GM23338 (cell line): ENCODE measurements around the gene MEGF9. TPM values are rescaled to one million over a fixed set of nuclear protein-coding genes. Genes with fewer than 3 reads are reported as not detected.

Experiments
- ATAC-seq: fragments of 200-7000 bp; cut with Tn5 transposase; 3 replicates; pipeline ENCODE4 v1.9.1; 2020
- DNase-seq: peaks from one replicate; pipeline ENCODE4 v3.0.0-alpha.2; 2015; ENCODE audit warnings: low spot score
- H2AFZ ChIP-seq: fragments of 200-600 bp; sonication (generic); 2 replicates; pipeline ENCODE4 v1.8.0; 2016; ENCODE audit warnings: antibody characterized with exemption, mild to moderate bottlenecking, moderate library complexity
- H3F3A ChIP-seq: fragments of 200-600 bp; sonication (generic); replicated peaks from 2 replicates; pipeline ENCODE4 v1.8.0; 2017; ENCODE audit warnings: antibody characterized with exemption, mixed run types, low read depth
- H3K27ac ChIP-seq: fragments of 200-600 bp; sonication (generic); 2 replicates; pipeline ENCODE4 v1.6.1; 2016; ENCODE audit warnings: low read depth
- H3K27me3 ChIP-seq: fragments of 200-600 bp; sonication (generic); 2 replicates; pipeline ENCODE4 v1.8.0; 2016; ENCODE audit warnings: mild to moderate bottlenecking, mixed run types, moderate library complexity; ENCODE audit not compliant: insufficient read depth
- H3K36me3 ChIP-seq: fragments of 200-600 bp; sonication (generic); 2 replicates; pipeline ENCODE4 v1.8.0; 2016; ENCODE audit warnings: mild to moderate bottlenecking; ENCODE audit not compliant: insufficient read depth
- H3K4me1 ChIP-seq: fragments of 200-600 bp; sonication (generic); 2 replicates; pipeline ENCODE4 v1.8.0; 2016; ENCODE audit warnings: mild to moderate bottlenecking, moderate library complexity; ENCODE audit not compliant: insufficient read depth
- H3K4me2 ChIP-seq: fragments of 200-600 bp; sonication (generic); 2 replicates; pipeline ENCODE4 v1.7.1; 2017; ENCODE audit warnings: mixed run types
- H3K4me3 ChIP-seq: fragments of 200-600 bp; sonication (generic); 2 replicates; pipeline ENCODE4 v1.6.1; 2016; ENCODE audit warnings: mixed run types
- H3K79me2 ChIP-seq: fragments of 200-600 bp; sonication (generic); replicated peaks from 2 replicates; pipeline ENCODE4 v1.8.0; 2017; ENCODE audit warnings: mild to moderate bottlenecking; ENCODE audit not compliant: insufficient read depth
- H3K9me2 ChIP-seq: fragments of 200-600 bp; sonication (generic); 2 replicates; pipeline ENCODE4 v1.8.0; 2017; ENCODE audit not compliant: insufficient read depth
- H4K20me1 ChIP-seq: fragments of 200-600 bp; sonication (generic); replicated peaks from 2 replicates; pipeline ENCODE4 v1.8.0; 2017; ENCODE audit warnings: mild to moderate bottlenecking; ENCODE audit not compliant: insufficient read depth
- H3K27ac Mint-ChIP-seq: 2 replicates; pipeline ENCODE4 v1.8.0; 2020; ENCODE audit warnings: inconsistent platforms, mild to moderate bottlenecking, moderate library complexity, mixed read lengths
- H3K27me3 Mint-ChIP-seq: 3 replicates; pipeline ENCODE4 v1.8.0; 2022; ENCODE audit warnings: low read depth, mild to moderate bottlenecking, moderate library complexity, mixed read lengths, inconsistent platforms; ENCODE audit not compliant: insufficient read depth, poor library complexity
- H3K36me3 Mint-ChIP-seq: 3 replicates; pipeline ENCODE4 v1.8.0; 2021; ENCODE audit warnings: low read depth, mild to moderate bottlenecking, inconsistent platforms, moderate library complexity, mixed read lengths
- H3K4me1 Mint-ChIP-seq: 3 replicates; pipeline ENCODE4 v1.8.0; 2020; ENCODE audit warnings: mild to moderate bottlenecking, inconsistent platforms, mixed read lengths
- H3K4me3 Mint-ChIP-seq: 3 replicates; pipeline ENCODE4 v1.8.0; 2021; ENCODE audit warnings: moderate library complexity, mild to moderate bottlenecking, inconsistent platforms, mixed read lengths
- H3K9me3 Mint-ChIP-seq: 3 replicates; pipeline ENCODE4 v1.8.0; 2020; ENCODE audit warnings: moderate library complexity, mild to moderate bottlenecking, inconsistent platforms, mixed read lengths
- EZH2phosphoT487 ChIP-seq: fragments of 200-600 bp; sonication (generic); IDR thresholded peaks from one replicate; pipeline ENCODE4 v1.8.1; 2018; ENCODE audit warnings: antibody characterized with exemption; ENCODE audit not compliant: unreplicated experiment
- JUNB ChIP-seq: IDR thresholded peaks from one replicate; pipeline ENCODE4 v1.6.1; 2016; ENCODE audit warnings: antibody characterized with exemption; ENCODE audit not compliant: unreplicated experiment
- NANOG ChIP-seq: IDR thresholded peaks from 2 replicates; pipeline ENCODE4 v1.6.1; 2016; ENCODE audit warnings: antibody characterized with exemption, borderline replicate concordance
- POLR2AphosphoS5 ChIP-seq: IDR thresholded peaks from 2 replicates; pipeline ENCODE4 v1.6.1; 2016; ENCODE audit warnings: antibody characterized with exemption, low read depth
- STAT1 ChIP-seq: IDR thresholded peaks from one replicate; pipeline ENCODE4 v1.6.1; 2016; ENCODE audit warnings: antibody characterized with exemption; ENCODE audit not compliant: unreplicated experiment
- ZNF114 ChIP-seq: fragments of 250-450 bp; sonication (Bioruptor Pico); IDR thresholded peaks from 2 replicates; pipeline ENCODE4 v1.5.0; 2020; ENCODE audit warnings: mild to moderate bottlenecking, moderate library complexity
- ZNF331 ChIP-seq: fragments of 250-450 bp; sonication (Bioruptor Pico); IDR thresholded peaks from 2 replicates; pipeline ENCODE4 v1.5.0; 2020; ENCODE audit warnings: low read depth, mild to moderate bottlenecking, moderate library complexity
- polyA plus RNA-seq: library from polyadenylated mRNA; unstranded; fragments of >200 nt; fragmentation: Nextera tagmentation; extraction: Ambion mirVana; gene quantifications from 2 replicates; pipeline ENCODE4 v1.2.1, GENCODE V29; 2016
- total RNA-seq: library from RNA; depleted of rRNA; stranded (reverse); fragments of >200 nt; shearing (Covaris generic); gene quantifications from 2 replicates; pipeline ENCODE4 v1.2.3, GENCODE V29; 2014
- TF ChIP-seq, protein P1 (sequence below), 2 experiments: fragments of 200-600 bp in 1 of 2; sonication (generic) in 1 of 2; conservative IDR thresholded peaks; 2 replicates each; pipeline versions ENCODE4 v1.5.1 to v1.6.1; 2016 to 2017; ENCODE audit warnings: antibody characterized with exemption in 2 of 2, low read depth in 2 of 2, mild to moderate bottlenecking in 2 of 2, moderate library complexity in 1 of 2
- TF ChIP-seq, protein P2 (sequence below): IDR thresholded peaks from one replicate; pipeline ENCODE4 v1.6.1; 2018; ENCODE audit warnings: antibody characterized with exemption; ENCODE audit not compliant: unreplicated experiment
- TF ChIP-seq, protein P3 (sequence below): IDR thresholded peaks from 2 replicates; pipeline ENCODE4 v1.6.1; 2016; ENCODE audit warnings: antibody characterized with exemption

The MEGF9 gene
- total and polyA plus RNA-seq, 2 experiments from 2014 or later, result 0.87 to 1.6 TPM

- TF ChIP-seq, protein P1, sequence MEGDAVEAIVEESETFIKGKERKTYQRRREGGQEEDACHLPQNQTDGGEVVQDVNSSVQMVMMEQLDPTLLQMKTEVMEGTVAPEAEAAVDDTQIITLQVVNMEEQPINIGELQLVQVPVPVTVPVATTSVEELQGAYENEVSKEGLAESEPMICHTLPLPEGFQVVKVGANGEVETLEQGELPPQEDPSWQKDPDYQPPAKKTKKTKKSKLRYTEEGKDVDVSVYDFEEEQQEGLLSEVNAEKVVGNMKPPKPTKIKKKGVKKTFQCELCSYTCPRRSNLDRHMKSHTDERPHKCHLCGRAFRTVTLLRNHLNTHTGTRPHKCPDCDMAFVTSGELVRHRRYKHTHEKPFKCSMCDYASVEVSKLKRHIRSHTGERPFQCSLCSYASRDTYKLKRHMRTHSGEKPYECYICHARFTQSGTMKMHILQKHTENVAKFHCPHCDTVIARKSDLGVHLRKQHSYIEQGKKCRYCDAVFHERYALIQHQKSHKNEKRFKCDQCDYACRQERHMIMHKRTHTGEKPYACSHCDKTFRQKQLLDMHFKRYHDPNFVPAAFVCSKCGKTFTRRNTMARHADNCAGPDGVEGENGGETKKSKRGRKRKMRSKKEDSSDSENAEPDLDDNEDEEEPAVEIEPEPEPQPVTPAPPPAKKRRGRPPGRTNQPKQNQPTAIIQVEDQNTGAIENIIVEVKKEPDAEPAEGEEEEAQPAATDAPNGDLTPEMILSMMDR (conservative IDR thresholded peaks at IDR 0.05; ENCODE audit: low read depth in 2 of 2), result no peak
- TF ChIP-seq POLR2AphosphoS5 (no peak), JUNB (no peak), STAT1 (no peak), ZNF331 (CRISPR knock-in tag) (no peak), EZH2phosphoT487 (no peak)
These were observed 111.3 kb downstream of the MEGF9 start (continued) for GRCh38 chr9:120603010-120603409.

DNA sequence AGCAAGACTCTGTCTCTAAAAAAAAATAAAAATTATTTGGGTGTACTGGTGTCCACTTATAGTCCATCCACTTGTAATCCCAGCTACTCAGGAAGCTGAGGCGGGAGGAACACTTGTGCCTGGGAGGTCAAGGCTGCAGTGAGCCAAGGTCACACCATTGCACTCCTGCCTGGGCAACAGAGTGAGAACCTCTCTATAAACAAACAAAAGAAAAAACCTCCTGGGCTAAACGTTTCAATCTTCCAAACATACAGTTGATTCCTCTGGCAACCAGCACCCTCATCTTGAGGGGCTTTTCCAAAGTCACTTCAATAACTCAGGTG lies 120.4 kb downstream of the MEGF9 start:
- H3K27ac Mint-ChIP-seq, result no peak overlapping the region
- TF ChIP-seq EZH2phosphoT487 (no peak), STAT1 (no peak), NANOG (no peak), JUNB (no peak), ZNF331 (CRISPR knock-in tag) (no peak), ZNF114 (no peak)
- TF ChIP-seq, protein P1 (conservative IDR thresholded peaks at IDR 0.05; ENCODE audit: low read depth in 2 of 2), result no peak
- TF ChIP-seq, protein P2, sequence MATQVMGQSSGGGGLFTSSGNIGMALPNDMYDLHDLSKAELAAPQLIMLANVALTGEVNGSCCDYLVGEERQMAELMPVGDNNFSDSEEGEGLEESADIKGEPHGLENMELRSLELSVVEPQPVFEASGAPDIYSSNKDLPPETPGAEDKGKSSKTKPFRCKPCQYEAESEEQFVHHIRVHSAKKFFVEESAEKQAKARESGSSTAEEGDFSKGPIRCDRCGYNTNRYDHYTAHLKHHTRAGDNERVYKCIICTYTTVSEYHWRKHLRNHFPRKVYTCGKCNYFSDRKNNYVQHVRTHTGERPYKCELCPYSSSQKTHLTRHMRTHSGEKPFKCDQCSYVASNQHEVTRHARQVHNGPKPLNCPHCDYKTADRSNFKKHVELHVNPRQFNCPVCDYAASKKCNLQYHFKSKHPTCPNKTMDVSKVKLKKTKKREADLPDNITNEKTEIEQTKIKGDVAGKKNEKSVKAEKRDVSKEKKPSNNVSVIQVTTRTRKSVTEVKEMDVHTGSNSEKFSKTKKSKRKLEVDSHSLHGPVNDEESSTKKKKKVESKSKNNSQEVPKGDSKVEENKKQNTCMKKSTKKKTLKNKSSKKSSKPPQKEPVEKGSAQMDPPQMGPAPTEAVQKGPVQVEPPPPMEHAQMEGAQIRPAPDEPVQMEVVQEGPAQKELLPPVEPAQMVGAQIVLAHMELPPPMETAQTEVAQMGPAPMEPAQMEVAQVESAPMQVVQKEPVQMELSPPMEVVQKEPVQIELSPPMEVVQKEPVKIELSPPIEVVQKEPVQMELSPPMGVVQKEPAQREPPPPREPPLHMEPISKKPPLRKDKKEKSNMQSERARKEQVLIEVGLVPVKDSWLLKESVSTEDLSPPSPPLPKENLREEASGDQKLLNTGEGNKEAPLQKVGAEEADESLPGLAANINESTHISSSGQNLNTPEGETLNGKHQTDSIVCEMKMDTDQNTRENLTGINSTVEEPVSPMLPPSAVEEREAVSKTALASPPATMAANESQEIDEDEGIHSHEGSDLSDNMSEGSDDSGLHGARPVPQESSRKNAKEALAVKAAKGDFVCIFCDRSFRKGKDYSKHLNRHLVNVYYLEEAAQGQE, result no peak
- TF ChIP-seq, protein P3, sequence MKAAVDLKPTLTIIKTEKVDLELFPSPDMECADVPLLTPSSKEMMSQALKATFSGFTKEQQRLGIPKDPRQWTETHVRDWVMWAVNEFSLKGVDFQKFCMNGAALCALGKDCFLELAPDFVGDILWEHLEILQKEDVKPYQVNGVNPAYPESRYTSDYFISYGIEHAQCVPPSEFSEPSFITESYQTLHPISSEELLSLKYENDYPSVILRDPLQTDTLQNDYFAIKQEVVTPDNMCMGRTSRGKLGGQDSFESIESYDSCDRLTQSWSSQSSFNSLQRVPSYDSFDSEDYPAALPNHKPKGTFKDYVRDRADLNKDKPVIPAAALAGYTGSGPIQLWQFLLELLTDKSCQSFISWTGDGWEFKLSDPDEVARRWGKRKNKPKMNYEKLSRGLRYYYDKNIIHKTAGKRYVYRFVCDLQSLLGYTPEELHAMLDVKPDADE, result no peak

More for the DNA sequence above, 120.4 kb downstream of the MEGF9 start:
- Mint-ChIP-seq H3K36me3 (no peaks in the 10 kb centered on the region), H3K9me3 (no peaks in the 10 kb centered on the region), H3K4me1 (no peaks in the 10 kb centered on the region), H3K4me3 (no peak overlapping the region), H3K27me3 (peaks cover 3% of the 10 kb centered on the region)
- no peaks in the 10 kb centered on the region for H3F3A ChIP-seq
- DNase-seq, result no peak
- H3K4me3 ChIP-seq, result no peak overlapping the region
- ATAC-seq, result no peak
- no peak overlapping the region for H2AFZ ChIP-seq
- H4K20me1 ChIP-seq, result no peaks in the 10 kb centered on the region
- no peaks in the 10 kb centered on the region for H3K27me3 ChIP-seq
- H3K36me3 ChIP-seq, result no peaks in the 10 kb centered on the region
- H3K4me1 ChIP-seq, result no peaks in the 10 kb centered on the region
- H3K9me2 ChIP-seq, result no peaks in the 10 kb centered on the region
- no peak overlapping the region for H3K4me2 ChIP-seq
- no peaks in the 10 kb centered on the region for H3K79me2 ChIP-seq
- no peak overlapping the region for H3K27ac ChIP-seq
